ENCODE results near the gene ARCN1.

GRCh38 chr11:118620529-118621070 is 48.4 kb downstream of the ARCN1 start:
- TF ChIP-seq, protein P1, sequence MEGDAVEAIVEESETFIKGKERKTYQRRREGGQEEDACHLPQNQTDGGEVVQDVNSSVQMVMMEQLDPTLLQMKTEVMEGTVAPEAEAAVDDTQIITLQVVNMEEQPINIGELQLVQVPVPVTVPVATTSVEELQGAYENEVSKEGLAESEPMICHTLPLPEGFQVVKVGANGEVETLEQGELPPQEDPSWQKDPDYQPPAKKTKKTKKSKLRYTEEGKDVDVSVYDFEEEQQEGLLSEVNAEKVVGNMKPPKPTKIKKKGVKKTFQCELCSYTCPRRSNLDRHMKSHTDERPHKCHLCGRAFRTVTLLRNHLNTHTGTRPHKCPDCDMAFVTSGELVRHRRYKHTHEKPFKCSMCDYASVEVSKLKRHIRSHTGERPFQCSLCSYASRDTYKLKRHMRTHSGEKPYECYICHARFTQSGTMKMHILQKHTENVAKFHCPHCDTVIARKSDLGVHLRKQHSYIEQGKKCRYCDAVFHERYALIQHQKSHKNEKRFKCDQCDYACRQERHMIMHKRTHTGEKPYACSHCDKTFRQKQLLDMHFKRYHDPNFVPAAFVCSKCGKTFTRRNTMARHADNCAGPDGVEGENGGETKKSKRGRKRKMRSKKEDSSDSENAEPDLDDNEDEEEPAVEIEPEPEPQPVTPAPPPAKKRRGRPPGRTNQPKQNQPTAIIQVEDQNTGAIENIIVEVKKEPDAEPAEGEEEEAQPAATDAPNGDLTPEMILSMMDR (IDR thresholded peaks at IDR 0.05) = no peak
- TF ChIP-seq EZH2phosphoT487 (IDR thresholded peaks at IDR 0.05) = no peak
- TF ChIP-seq EZH2 (IDR thresholded peaks at IDR 0.05) = no peak
